Ovary (tissue), 9 donors: ENCODE results near the gene SMARCA4. TPM values are rescaled to one million over a fixed set of nuclear protein-coding genes. Genes with fewer than 3 reads are reported as not detected.

Source experiments
- DNase-seq, 5 donors: peaks; one replicate each; pipeline ENCODE4 v3.0.0-alpha.2; 2019 to 2020
- H3K27ac ChIP-seq, 2 donors: fragments of 200-600 bp; one replicate each; pipeline versions ENCODE4 v1.5.1 to v1.8.0; 2019 to 2022
- H3K27me3 ChIP-seq: fragments of 200-600 bp; one replicate; pipeline ENCODE4 v1.8.0; 2022
- H3K36me3 ChIP-seq: fragments of 200-600 bp; sonication (generic); one replicate; pipeline ENCODE4 v1.5.1; 2019
- H3K4me1 ChIP-seq: one replicate; pipeline ENCODE4 v1.8.1; 2013; ENCODE audit warnings: mild to moderate bottlenecking, moderate library complexity; ENCODE audit not compliant: insufficient read depth
- H3K4me3 ChIP-seq: fragments of 200-600 bp; sonication (generic); one replicate; pipeline ENCODE4 v1.5.1; 2017
- H3K9me3 ChIP-seq, 2 donors: fragments of 200-600 bp in 1 of 2; sonication (generic) in 1 of 2; one replicate each; pipeline versions ENCODE4 v1.5.1 to v1.8.1; 2013 to 2019; ENCODE audit warnings: mild to moderate bottlenecking in 1 of 2, moderate library complexity in 1 of 2
- EP300 ChIP-seq: sonication (generic); formaldehyde crosslinking; IDR thresholded peaks from one replicate; pipeline ENCODE4 v1.6.1; 2017; ENCODE audit warnings: antibody characterized with exemption
- POLR2A ChIP-seq: fragments of 450-650 bp; IDR thresholded peaks from one replicate; pipeline ENCODE4 v1.6.1; 2017; ENCODE audit warnings: antibody characterized with exemption, mild to moderate bottlenecking, moderate library complexity
- WGBS, 3 donors: extraction: QIAGEN DNeasy Blood & Tissue Kit in 1 of 3; methylation state at CpG; one replicate each; pipeline versions ENCODE4 v1.1.5 to v1.1.7; 2013 to 2017; 5-methylcytosine and 5-hydroxymethylcytosine counted together
- intact Hi-C, 4 donors: fragments of 100-400 bp; cut with DNase I; formaldehyde crosslinking; loops; one replicate each; pipeline versions ENCODE4 v1.11.0 to v1.15.1; 2022 to 2023
- polyA plus RNA-seq, 2 donors: library from polyadenylated mRNA; stranded (reverse); fragments of 200-250 nt in 1 of 2; fragments of 350-450 nt in 1 of 2; fragmentation: Illumina TruSeq in 1 of 2; extraction: RNeasy Lipid Tissue Mini Kit (QIAGEN cat#74804) in 1 of 2; gene quantifications; one replicate each; pipeline ENCODE4 v1.2.3, GENCODE V29; 2013 to 2014
- total RNA-seq, 7 donors: library from RNA; depleted of rRNA in 2 of 7; stranded (reverse); fragments of >200 nt in 2 of 7; fragmentation: NEBNext Ultra II Directional in 3 of 7; extraction: Animal tissue kit (Norgen Biotek cat#: 25700) in 3 of 7; gene quantifications; one replicate each; pipeline versions ENCODE4 v1.1.0 to v1.2.4, GENCODE V29; 2016 to 2023
- TF ChIP-seq, protein P1 (sequence below), 3 donors: fragments of 450-650 bp in 2 of 3; fragments of 200-600 bp in 1 of 3; IDR thresholded peaks; one replicate each; pipeline versions ENCODE4 v1.5.1 to v1.8.0; 2016 to 2022; ENCODE audit warnings: antibody characterized with exemption in 3 of 3, mild to moderate bottlenecking in 1 of 3
- donor health status: DM: no; HTN: no; CAD: no; lungs with moderate emphysema.
- donor health status: DM: no; HTN: no; CAD: no.
- donor health status: Bipolar disorder and iron deficiency.
- donor health status: DM: yes; HTN: yes; CAD: no.
- donor health status: DM: no; HTN: no; CAD: no.
- donor health status: DM: yes; HTN: yes; CAD: no.

SMARCA4 gene
- total and polyA plus RNA-seq, 9 donors: 32.1 to 96.7 (median 68.3) TPM

GRCh38 chr19:11021760-11022144 is 60.9 kb downstream of the SMARCA4 start:
- no peaks in the 10 kb centered on the region for H3K4me1 ChIP-seq
- WGBS, 3 donors: 92 to 93% (median 93%) methylated on average over 15 of the region's 15 CpGs
- H3K36me3 ChIP-seq: no peaks in the 10 kb centered on the region
- TF ChIP-seq EP300 (no peak), POLR2A (no peak)
- TF ChIP-seq, protein P1, sequence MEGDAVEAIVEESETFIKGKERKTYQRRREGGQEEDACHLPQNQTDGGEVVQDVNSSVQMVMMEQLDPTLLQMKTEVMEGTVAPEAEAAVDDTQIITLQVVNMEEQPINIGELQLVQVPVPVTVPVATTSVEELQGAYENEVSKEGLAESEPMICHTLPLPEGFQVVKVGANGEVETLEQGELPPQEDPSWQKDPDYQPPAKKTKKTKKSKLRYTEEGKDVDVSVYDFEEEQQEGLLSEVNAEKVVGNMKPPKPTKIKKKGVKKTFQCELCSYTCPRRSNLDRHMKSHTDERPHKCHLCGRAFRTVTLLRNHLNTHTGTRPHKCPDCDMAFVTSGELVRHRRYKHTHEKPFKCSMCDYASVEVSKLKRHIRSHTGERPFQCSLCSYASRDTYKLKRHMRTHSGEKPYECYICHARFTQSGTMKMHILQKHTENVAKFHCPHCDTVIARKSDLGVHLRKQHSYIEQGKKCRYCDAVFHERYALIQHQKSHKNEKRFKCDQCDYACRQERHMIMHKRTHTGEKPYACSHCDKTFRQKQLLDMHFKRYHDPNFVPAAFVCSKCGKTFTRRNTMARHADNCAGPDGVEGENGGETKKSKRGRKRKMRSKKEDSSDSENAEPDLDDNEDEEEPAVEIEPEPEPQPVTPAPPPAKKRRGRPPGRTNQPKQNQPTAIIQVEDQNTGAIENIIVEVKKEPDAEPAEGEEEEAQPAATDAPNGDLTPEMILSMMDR (IDR thresholded peaks at IDR 0.05): no peak
- no peaks in the 10 kb centered on the region for H3K27me3 ChIP-seq
- intact Hi-C loops: loop anchor here in 2 of 4 donors (5.0 to 10.0 kb wide), 2 partner anchors 84 to 87 kb away; no protein-coding TSS in a partner anchor
- H3K9me3 ChIP-seq: no peaks in the 10 kb centered on the region
- H3K27ac ChIP-seq: no peak overlapping the region
- H3K4me3 ChIP-seq: no peak overlapping the region
- DNase-seq: no peak

GRCh38 chr19:11023016-11023415 is 62.2 kb downstream of the SMARCA4 start:
- intact Hi-C loops: loop anchor here in 2 of 4 donors (5.0 to 10.0 kb wide), 2 partner anchors 86 to 88 kb away; no protein-coding TSS in a partner anchor
- Histone ChIP-seq H3K27ac (no peak overlapping the region), H3K9me3 (no peaks in the 10 kb centered on the region), H3K4me1 (no peaks in the 10 kb centered on the region), H3K36me3 (no peaks in the 10 kb centered on the region), H3K4me3 (no peak overlapping the region), H3K27me3 (no peaks in the 10 kb centered on the region)
- 86 to 93% (median 90%) methylated on average over 10 to 11 of the region's 11 CpGs for WGBS, 3 donors
- TF ChIP-seq, protein P1 (IDR thresholded peaks at IDR 0.05): no peak
- TF ChIP-seq POLR2A (no peak), EP300 (no peak)
- DNase-seq: no peak

DNA sequence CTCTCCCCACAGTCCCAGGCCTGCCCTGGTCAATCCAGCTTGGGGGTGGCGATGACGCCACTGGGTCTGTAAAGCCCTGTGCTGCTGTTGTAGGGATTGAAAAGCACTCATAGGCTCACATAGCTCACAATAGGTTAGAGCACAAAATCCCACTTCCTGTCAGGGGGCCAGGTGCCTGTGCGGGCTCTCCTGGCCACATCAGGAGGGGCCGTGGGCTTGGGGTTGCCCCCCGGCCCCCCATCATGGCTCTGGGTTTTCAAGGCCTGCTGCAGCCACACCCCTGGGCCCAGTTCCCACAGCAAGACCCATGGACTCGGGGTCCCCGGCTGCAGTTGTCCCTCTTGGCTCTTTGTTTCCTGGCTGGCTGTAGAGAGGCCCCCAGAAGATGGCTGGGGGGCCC is 62.9 kb downstream of the SMARCA4 start:
- Histone ChIP-seq H3K27ac (no peak overlapping the region), H3K9me3 (no peaks in the 10 kb centered on the region), H3K36me3 (no peaks in the 10 kb centered on the region), H3K4me3 (no peak overlapping the region), H3K27me3 (no peaks in the 10 kb centered on the region), H3K4me1 (no peaks in the 10 kb centered on the region)
- TF ChIP-seq, protein P1 (IDR thresholded peaks at IDR 0.05): no peak
- TF ChIP-seq EP300 (no peak), POLR2A (no peak)
- intact Hi-C loops: loop anchor here in 2 of 4 donors (5.0 to 10.0 kb wide), 2 partner anchors 86 to 89 kb away; no protein-coding TSS in a partner anchor
- no peak for DNase-seq
- WGBS, 3 donors: 83 to 94% (median 83%) methylated on average over 6 to 7 of the region's 7 CpGs

DNA sequence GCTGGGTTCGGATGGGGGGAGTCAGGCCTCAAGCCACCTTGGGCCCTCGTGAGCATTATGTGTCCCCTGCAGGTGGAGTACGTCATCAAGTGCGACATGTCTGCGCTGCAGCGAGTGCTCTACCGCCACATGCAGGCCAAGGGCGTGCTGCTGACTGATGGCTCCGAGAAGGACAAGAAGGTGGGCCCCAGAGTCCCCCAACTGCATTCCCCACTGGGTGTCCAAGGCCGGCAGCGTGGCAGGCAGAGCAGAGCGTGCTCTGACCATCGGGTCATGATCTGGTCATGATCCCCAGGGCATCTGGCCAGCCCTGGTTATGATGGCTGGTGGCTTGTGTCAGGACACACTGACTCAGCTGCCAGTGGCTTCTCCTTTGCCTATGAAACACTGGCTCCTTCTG is 63.4 kb downstream of the SMARCA4 start:
- Histone ChIP-seq H3K4me3 (no peak overlapping the region), H3K36me3 (no peaks in the 10 kb centered on the region), H3K9me3 (no peaks in the 10 kb centered on the region), H3K27me3 (no peaks in the 10 kb centered on the region), H3K4me1 (no peaks in the 10 kb centered on the region), H3K27ac (no peak overlapping the region)
- TF ChIP-seq, protein P1 (IDR thresholded peaks at IDR 0.05): no peak
- TF ChIP-seq EP300 (no peak), POLR2A (no peak)
- WGBS, 3 donors: 74 to 78% (median 75%) methylated on average over 13 of the region's 13 CpGs
- DNase-seq: peak in 1 of 5 donors; percentile 19
- intact Hi-C loops: loop anchor here in 2 of 4 donors (5.0 to 10.0 kb wide), 2 partner anchors 87 to 89 kb away; no protein-coding TSS in a partner anchor
